Activated CD8-positive, alpha-beta memory T cell treated with anti-CD3 and anti-CD28 coated beads, Interleukin-2, amount 50 U/mL, for 24 hours (primary cell): Measurements from ENCODE around the gene JAZF1.

ENCODE experiments used
- DNase-seq: peaks from one replicate; pipeline ENCODE4 v3.0.0-alpha.2; 2020; ENCODE audit errors: extremely low read depth

The JAZF1 gene

GRCh38 chr7:28165961-28166955 lies 14.3 kb downstream of the JAZF1 start:
- no peak for DNase-seq

- no peak for DNase-seq
These were observed 15.3 kb downstream of the JAZF1 start for GRCh38 chr7:28165261-28165660.

GRCh38 chr7:28163949-28164348 lies 16.6 kb downstream of the JAZF1 start:
- no peak for DNase-seq

GRCh38 chr7:28161331-28161730 lies 19.3 kb downstream of the JAZF1 start:
- no peak for DNase-seq

GRCh38 chr7:28160551-28160991 lies 20.0 kb downstream of the JAZF1 start:
- DNase-seq, result no peak

- DNase-seq, result no peak
These were observed 22.7 kb downstream of the JAZF1 start for GRCh38 chr7:28157831-28158416.

GRCh38 chr7:28157076-28157745 lies 23.4 kb downstream of the JAZF1 start:
- DNase-seq, result no peak

GRCh38 chr7:28156401-28156800 lies 24.2 kb downstream of the JAZF1 start:
- no peak for DNase-seq

- DNase-seq, result no peak
These were observed 24.6 kb downstream of the JAZF1 start for GRCh38 chr7:28155964-28156363.

- DNase-seq, result no peak
These were observed 25.5 kb downstream of the JAZF1 start for GRCh38 chr7:28155019-28155660.

GRCh38 chr7:28152594-28152993 lies 28.0 kb downstream of the JAZF1 start:
- no peak for DNase-seq

GRCh38 chr7:28151965-28152364 lies 28.6 kb downstream of the JAZF1 start:
- no peak for DNase-seq

GRCh38 chr7:28149291-28150101 lies 31.1 kb downstream of the JAZF1 start:
- no peak for DNase-seq

- DNase-seq, result no peak
These were observed 34.7 kb downstream of the JAZF1 start for GRCh38 chr7:28145931-28146330.

- no peak for DNase-seq
These were observed 35.4 kb downstream of the JAZF1 start for GRCh38 chr7:28145090-28145626.

- DNase-seq, result no peak
These were observed 36.3 kb downstream of the JAZF1 start for GRCh38 chr7:28144266-28144665.

GRCh38 chr7:28142650-28143049 lies 37.9 kb downstream of the JAZF1 start:
- no peak for DNase-seq

- DNase-seq, result no peak
These were observed 39.6 kb downstream of the JAZF1 start for GRCh38 chr7:28140979-28141378.

GRCh38 chr7:28138837-28139236 lies 41.8 kb downstream of the JAZF1 start:
- no peak for DNase-seq

- no peak for DNase-seq
These were observed 43.1 kb downstream of the JAZF1 start for GRCh38 chr7:28137463-28137862.

GRCh38 chr7:28136885-28137284 lies 43.7 kb downstream of the JAZF1 start:
- DNase-seq, result no peak
